Hypothalamus (tissue), 51 donors: ENCODE results near the gene STAMBP.
"Not testable (repeated sequence)": the region's sequence is repeated elsewhere in the genome, so short reads cannot be mapped to it uniquely, and the experiment has no call there.

Experiments
- DNase-seq, 51 donors: peaks; one replicate each; lab custom pipeline; 2025; lab: John Stamatoyannopoulos, UW

The STAMBP gene

GRCh38 chr2:73903949-73904613 is 75.3 kb downstream of the STAMBP start:
- not testable (repeated sequence) for DNase-seq

GRCh38 chr2:73904952-73905351 is 76.2 kb downstream of the STAMBP start:
- DNase-seq = no peak

- no peak for DNase-seq
Observed at GRCh38 chr2:73906847-73907505, 78.2 kb downstream of the STAMBP start.

- peak in 7 of 51 donors; percentile 3 to 27 (median 10) for DNase-seq
Observed at GRCh38 chr2:73907840-73908452, 79.2 kb downstream of the STAMBP start.

GRCh38 chr2:73908689-73909652 is 80.2 kb downstream of the STAMBP start:
- no peak for DNase-seq

- no peak for DNase-seq
Observed at GRCh38 chr2:73910873-73911547, 82.2 kb downstream of the STAMBP start.

GRCh38 chr2:73911548-73912208 is 82.9 kb downstream of the STAMBP start:
- no peak for DNase-seq

- DNase-seq = no peak
Observed at GRCh38 chr2:73913414-73914054, 84.8 kb downstream of the STAMBP start.

GRCh38 chr2:73914667-73915066 is 85.9 kb downstream of the STAMBP start:
- DNase-seq = no peak

GRCh38 chr2:73915437-73915993 is 86.8 kb downstream of the STAMBP start:
- no peak for DNase-seq

- DNase-seq = no peak
Observed at GRCh38 chr2:73916666-73917065, 87.9 kb downstream of the STAMBP start.

GRCh38 chr2:73917296-73917695 is 88.5 kb downstream of the STAMBP start:
- no peak for DNase-seq

- no peak for DNase-seq
Observed at GRCh38 chr2:73917696-73918207, 89.0 kb downstream of the STAMBP start.

GRCh38 chr2:73918856-73919255 is 90.1 kb downstream of the STAMBP start:
- DNase-seq = no peak

GRCh38 chr2:73919596-73920228 is 91.0 kb downstream of the STAMBP start:
- no peak for DNase-seq

- no peak for DNase-seq
Observed at GRCh38 chr2:73920577-73921545, 92.1 kb downstream of the STAMBP start.

GRCh38 chr2:73921581-73921980 is 92.8 kb downstream of the STAMBP start:
- no peak for DNase-seq
